K562 (cell line): ENCODE measurements around the gene LDHAL6A. TPM values are rescaled to one million over a fixed set of nuclear protein-coding genes. Genes with fewer than 3 reads are reported as not detected.

ENCODE experiments used
- ATAC-seq: fragments of 200-7000 bp; cut with Tn5 transposase; 3 replicates; pipeline ENCODE4 v1.9.1; 2020; ENCODE audit warnings: moderate library complexity
- BruUV-seq: library from RNA; stranded (reverse); fragments of 400-500 nt; replicated peaks from 2 replicates; lab custom pipeline; 2021; lab: Mats Ljungman, UMichigan
- CTCF ChIA-PET: fragments of 300-600 bp; formaldehyde crosslinking; extraction: SDS; loops from one replicate; lab custom pipeline; 2021; ENCODE audit warnings: low intra/inter-chr PET ratio; lab: Yijun Ruan, JAX
- POLR2A ChIA-PET: fragments of 300-600, 350-650 bp; sonication (Branson Sonifier 250); formaldehyde crosslinking; extraction: SDS; loops from one replicate; lab custom pipeline; 2021; ENCODE audit warnings: antibody characterized with exemption, inconsistent platforms; lab: Yijun Ruan, JAX
- DNase-seq, 4 experiments: peaks; one replicate each; pipeline versions ENCODE4 v3.0.0 to v3.0.0-alpha.2; 2011 to 2018; ENCODE audit warnings: low spot score in 3 of 4, mixed read lengths in 3 of 4; ENCODE audit errors: extremely low read depth in 1 of 4
- FAIRE-seq: peaks from 2 replicates; lab custom pipeline; 2011; peaks lifted over from hg19 to GRCh38; lab: Jason Lieb, UNC
- H2AFZ ChIP-seq: 2 replicates; pipeline ENCODE4 v1.6.0; 2011; ENCODE audit warnings: low read depth, low read length, control low read depth, inconsistent platforms
- H3K27ac ChIP-seq: fragments of 200-600 bp; 3 replicates; pipeline ENCODE4 v1.8.0; 2011; ENCODE audit warnings: low read depth, mild to moderate bottlenecking, control low read depth, inconsistent platforms, low read length, moderate library complexity, mixed read lengths; ENCODE audit errors: extremely low read depth
- H3K27me3 ChIP-seq, 2 experiments: fragments of 300-600 bp in 1 of 2; 2 replicates in 1 of 2; 3 replicates in 1 of 2; pipeline versions ENCODE4 v1.6.0 to v1.8.0; 2011; ENCODE audit warnings: inconsistent platforms in 2 of 2, low read length in 2 of 2, mild to moderate bottlenecking in 1 of 2, mixed read lengths in 1 of 2, moderate library complexity in 1 of 2; ENCODE audit not compliant: control insufficient read depth in 2 of 2, insufficient read depth in 2 of 2
- H3K36me3 ChIP-seq: fragments of 300-600 bp; 3 replicates; pipeline ENCODE4 v1.8.0; 2011; ENCODE audit warnings: mild to moderate bottlenecking, low read length, inconsistent platforms; ENCODE audit not compliant: control insufficient read depth, insufficient read depth
- H3K4me1 ChIP-seq, 2 experiments: fragments of 200-600 bp in 1 of 2; replicated peaks in 1 of 2; 2 replicates in 1 of 2; 3 replicates in 1 of 2; pipeline versions ENCODE4 v1.5.1 to v1.8.0; 2011; ENCODE audit warnings: inconsistent platforms in 2 of 2, low read length in 2 of 2, mild to moderate bottlenecking in 1 of 2, mixed read lengths in 1 of 2, moderate library complexity in 1 of 2; ENCODE audit not compliant: control insufficient read depth in 2 of 2, insufficient read depth in 2 of 2
- H3K4me2 ChIP-seq: 2 replicates; pipeline ENCODE4 v1.6.1; 2011; ENCODE audit warnings: low read length, control low read depth, inconsistent platforms, mixed read lengths; ENCODE audit not compliant: insufficient read depth
- H3K4me3 ChIP-seq: fragments of 200-600 bp; sonication (generic), shearing (Covaris generic); 2 replicates; pipeline ENCODE4 v1.5.1; 2016; ENCODE audit warnings: control low read depth, inconsistent platforms
- H3K79me2 ChIP-seq: fragments of 200-600 bp; 3 replicates; pipeline ENCODE4 v1.8.0; 2011; ENCODE audit warnings: low read length, inconsistent platforms; ENCODE audit not compliant: control insufficient read depth, insufficient read depth
- H3K9ac ChIP-seq, 2 experiments: 2 replicates each; pipeline versions ENCODE4 v1.6.0 to v1.6.1; 2011; ENCODE audit warnings: low read depth in 2 of 2, low read length in 2 of 2, control low read depth in 1 of 2, inconsistent platforms in 1 of 2, mild to moderate bottlenecking in 1 of 2, mixed read lengths in 1 of 2; ENCODE audit not compliant: insufficient read depth in 1 of 2
- H3K9me1 ChIP-seq: one replicate; pipeline ENCODE4 v1.6.0; 2011; ENCODE audit warnings: inconsistent platforms, mild to moderate bottlenecking, low read length, moderate library complexity; ENCODE audit not compliant: control insufficient read depth, insufficient read depth
- H3K9me3 ChIP-seq: replicated peaks from 2 replicates; pipeline ENCODE4 v1.5.1; 2011; ENCODE audit warnings: low read depth, low read length, inconsistent platforms; ENCODE audit not compliant: control insufficient read depth, insufficient read depth
- H4K20me1 ChIP-seq: replicated peaks from 2 replicates; pipeline ENCODE4 v1.6.1; 2011; ENCODE audit warnings: low read length, inconsistent platforms, mixed read lengths; ENCODE audit not compliant: control insufficient read depth, insufficient read depth
- C11orf30 ChIP-seq: fragments of 450-650 bp; IDR thresholded peaks from 2 replicates; pipeline ENCODE4 v1.6.1; 2016; ENCODE audit warnings: low read depth, mild to moderate bottlenecking
- DLX4 ChIP-seq: fragments of 250-450 bp; sonication (Bioruptor Pico); IDR thresholded peaks from 2 replicates; pipeline ENCODE4 v1.6.1; 2021; ENCODE audit warnings: mild to moderate bottlenecking
- HDAC8 ChIP-seq: fragments of 450-650 bp; IDR thresholded peaks from 2 replicates; pipeline ENCODE4 v1.6.1; 2016; ENCODE audit warnings: mild to moderate bottlenecking, missing genetic modification characterization, moderate library complexity, missing compliant biosample characterization
- MAFG ChIP-seq: fragments of 450-650 bp; conservative IDR thresholded peaks from 2 replicates; pipeline ENCODE4 v1.6.1; 2016; ENCODE audit warnings: missing genetic modification characterization, missing compliant biosample characterization
- NFE2 ChIP-seq: IDR thresholded peaks from 2 replicates; pipeline ENCODE4 v1.6.1; 2014; ENCODE audit warnings: antibody characterized with exemption, low read depth
- POLR2B ChIP-seq: fragments of 450-650 bp; IDR thresholded peaks from 2 replicates; pipeline ENCODE4 v1.6.1; 2018; ENCODE audit warnings: low read depth; ENCODE audit not compliant: partially characterized antibody
- PTRF ChIP-seq: fragments of 450-650 bp; IDR thresholded peaks from 2 replicates; pipeline ENCODE4 v1.6.1; 2016; ENCODE audit warnings: mild to moderate bottlenecking, missing genetic modification characterization, missing compliant biosample characterization
- SNRNP70 ChIP-seq: fragments of 200-400 bp; formaldehyde crosslinking; optimal IDR thresholded peaks from 2 replicates; pipeline ENCODE3; 2017; ENCODE audit warnings: low read depth, low read length
- XRCC5 ChIP-seq: fragments of 200-400 bp; formaldehyde crosslinking; IDR thresholded peaks from 2 replicates; pipeline ENCODE4 v1.6.1; 2017; ENCODE audit warnings: low read depth, mild to moderate bottlenecking, low read length
- ZBTB43 ChIP-seq: sonication (generic); formaldehyde crosslinking; IDR thresholded peaks from 2 replicates; pipeline ENCODE4 v1.8.0; 2023; ENCODE audit warnings: mild to moderate bottlenecking, missing genetic modification reagents
- ZFP91 ChIP-seq: sonication (generic); formaldehyde crosslinking; IDR thresholded peaks from 2 replicates; pipeline ENCODE4 v1.8.0; 2022; ENCODE audit warnings: mild to moderate bottlenecking, missing genetic modification reagents
- ZNF24 ChIP-seq: fragments of 450-650 bp; IDR thresholded peaks from 2 replicates; pipeline ENCODE4 v1.6.1; 2016
- ZNF282 ChIP-seq: sonication (generic); formaldehyde crosslinking; IDR thresholded peaks from 2 replicates; pipeline ENCODE4 v1.8.1; 2023; ENCODE audit warnings: missing genetic modification reagents
- ZNF316 ChIP-seq: fragments of 450-650 bp; IDR thresholded peaks from 2 replicates; pipeline ENCODE4 v1.6.1; 2016
- ZNF592 ChIP-seq: fragments of 450-650 bp; IDR thresholded peaks from 2 replicates; pipeline ENCODE4 v1.6.1; 2017; ENCODE audit warnings: antibody characterized with exemption, mild to moderate bottlenecking
- WGBS: fragments of 100-300 bp; shearing (Covaris generic); methylation state at CpG from one replicate; pipeline ENCODE4 v1.1.6; 2016; ENCODE audit warnings: low coverage, mixed read lengths; ENCODE audit not compliant: insufficient coverage; ENCODE audit errors: missing lambda C conversion rate; 5-methylcytosine and 5-hydroxymethylcytosine counted together
- in situ Hi-C: fragments of 300-500 bp; cut with MboI; formaldehyde crosslinking; loops from 4 replicates; pipeline ENCODE4 v1.15.0; 2018; ENCODE audit warnings: inconsistent platforms, mixed read lengths
- intact Hi-C: fragments of 100-400 bp; cut with micrococcal nuclease; formaldehyde crosslinking; loops from 2 replicates; pipeline ENCODE4 v1.14.2; 2022
- polyA plus RNA-seq, 8 experiments: library from polyadenylated mRNA; depleted of rRNA in 4 of 8; stranded (reverse) in 5 of 8; unstranded in 3 of 8; fragments of >200 nt; fragmentation: Nextera tagmentation in 2 of 8; fragmentation: Illumina TruSeq in 1 of 8; extraction: Ambion mirVana in 2 of 8; extraction: Trizol in 1 of 8; gene quantifications; 2 replicates each; pipeline versions ENCODE4 v1.2.1 to v1.2.3, GENCODE V29; 2011 to 2014; ENCODE audit warnings: inconsistent platforms in 1 of 8, missing spikeins in 1 of 8
- total RNA-seq, 7 experiments: library from RNA; depleted of rRNA in 6 of 7; stranded (reverse); fragments of >200 nt in 6 of 7; fragmentation: Illumina TruSeq in 2 of 7; extraction: Trizol in 2 of 7; gene quantifications; 2 replicates each; pipeline versions ENCODE4 v1.2.1 to v1.2.3, GENCODE V29; 2011 to 2021; ENCODE audit warnings: low replicate concordance in 1 of 7

The LDHAL6A gene
- total and polyA plus RNA-seq, 9 of the 15 experiments (the other 6 are each of a cell fraction or from before 2014, with no cell fraction given) = 0.04 TPM; not detected in 8

GRCh38 chr11:18420067-18420466 is 35.6 kb upstream of the LDHAL6A start:
- CTCF ChIA-PET = no interaction called here

More at GRCh38 chr11:18420067-18420466, 35.6 kb upstream of the LDHAL6A start:
- H3K4me3 ChIP-seq = no peak overlapping the region
- intact Hi-C loops = no loop called here
- BruUV-seq = no TSS peak
- no peaks in the 10 kb centered on the region for H3K9me1 ChIP-seq
- no peaks in the 10 kb centered on the region for H3K79me2 ChIP-seq
- H3K9me3 ChIP-seq = no peaks in the 10 kb centered on the region
- no peak overlapping the region for H3K27ac ChIP-seq
- no peak for DNase-seq
- H3K4me1 ChIP-seq = peaks cover 0 to 6% of the 10 kb centered on the region in 2 experiments; a peak in 2 of 5 replicates
- peak; percentile 86 for TF ChIP-seq ZNF316
- no peak for TF ChIP-seq POLR2B
- TF ChIP-seq DLX4 (CRISPR knock-in tag) = no peak
- no peak for TF ChIP-seq ZFP91
- no peak for TF ChIP-seq ZBTB43 (CRISPR knock-in tag)
- no peak for TF ChIP-seq HDAC8 (tag)
- 0 out of 2 replicates have a peak, but pooled peaks have one; percentile 8 for TF ChIP-seq NFE2
- no peak for TF ChIP-seq PTRF (tag)
- TF ChIP-seq ZNF24 = no peak
- TF ChIP-seq ZNF592 = no peak
- peak; percentile 73 for TF ChIP-seq C11orf30
- TF ChIP-seq SNRNP70 = no peak
- TF ChIP-seq XRCC5 = no peak
- peak; percentile 45; the same call in 1 of the 2 replicates for TF ChIP-seq MAFG
- TF ChIP-seq ZNF282 (CRISPR knock-in tag) = no peak
- TF ChIP-seq, all 486 proteins: peak for 4
- ATAC-seq (no peak), FAIRE-seq (no peak)
- in situ Hi-C loops = no loop called here
- H3K9ac ChIP-seq = no peak overlapping the region
- POLR2A ChIA-PET = interaction anchor here (1.1 kb wide), 1 partner anchor 10 kb away, joined by 3 read pairs; no protein-coding TSS in a partner anchor
- no peaks in the 10 kb centered on the region for H4K20me1 ChIP-seq
- no peaks in the 10 kb centered on the region for H3K27me3 ChIP-seq
- WGBS = 71% methylated on average over 2 of the region's 2 CpGs
- H3K4me2 ChIP-seq = no peak overlapping the region
- H3K36me3 ChIP-seq = no peaks in the 10 kb centered on the region
- H2AFZ ChIP-seq = no peak overlapping the region
